ENCODE results near the gene MAGIX.

- no peak for TF ChIP-seq CTCF (IDR thresholded peaks at IDR 0.05; ENCODE audit: low read length)
- no peak for TF ChIP-seq EZH2 (IDR thresholded peaks at IDR 0.05; ENCODE audit: borderline replicate concordance, low read length)
Observed at GRCh38 chrX:49147936-49148335, 14.6 kb upstream of the MAGIX start.

Measured in OCI-LY1 (cell line).